CD8-positive, alpha-beta memory T cell (primary cell): Measurements from ENCODE around the gene DPM2. TPM values are rescaled to one million over a fixed set of nuclear protein-coding genes. Genes with fewer than 3 reads are reported as not detected.

Experiments
- CTCF ChIA-PET: fragments of 350-600 bp; sonication (Branson Sonifier 250); formaldehyde crosslinking; loops from one replicate; lab custom pipeline; 2021; ENCODE audit warnings: antibody characterized with exemption; lab: Charles Lee
- POLR2A ChIA-PET: fragments of 350-600 bp; sonication (Branson Sonifier 250); formaldehyde crosslinking; loops from one replicate; lab custom pipeline; 2021; ENCODE audit warnings: antibody characterized with exemption; lab: Charles Lee
- DNase-seq, 5 donors: peaks; one replicate each; pipeline versions ENCODE4 v3.0.0 to v3.0.0-alpha.2; 2020 to 2022; ENCODE audit warnings: mixed read lengths in 1 of 5
- H3K27ac ChIP-seq: one replicate; pipeline ENCODE4 v1.7.0; 2013; ENCODE audit warnings: low read depth, mild to moderate bottlenecking, low read length, moderate library complexity
- H3K27me3 ChIP-seq: 2 replicates; pipeline ENCODE4 v1.7.0; 2013; ENCODE audit warnings: low read length, mild to moderate bottlenecking; ENCODE audit not compliant: insufficient read depth, poor library complexity, severe bottlenecking
- H3K36me3 ChIP-seq: 2 replicates; pipeline ENCODE4 v1.7.0; 2013; ENCODE audit warnings: mild to moderate bottlenecking, low read length, moderate library complexity; ENCODE audit not compliant: insufficient read depth
- H3K4me1 ChIP-seq: 2 replicates; pipeline ENCODE4 v1.7.0; 2013; ENCODE audit warnings: mild to moderate bottlenecking, low read length, moderate library complexity; ENCODE audit not compliant: insufficient read depth
- H3K4me3 ChIP-seq: 2 replicates; pipeline ENCODE4 v1.7.0; 2013; ENCODE audit warnings: mild to moderate bottlenecking, low read length
- H3K9me3 ChIP-seq: 2 replicates; pipeline ENCODE4 v1.7.0; 2013; ENCODE audit warnings: mild to moderate bottlenecking, low read length
- H3K27ac Mint-ChIP-seq, 8 donors: one replicate each; pipeline ENCODE4 v1.8.0; 2020 to 2021; ENCODE audit warnings: mixed read lengths in 8 of 8, mild to moderate bottlenecking in 6 of 8, inconsistent platforms in 3 of 8, moderate library complexity in 3 of 8
- H3K27me3 Mint-ChIP-seq, 2 donors: one replicate each; pipeline ENCODE4 v1.8.0; 2020 to 2021; ENCODE audit warnings: mixed read lengths in 2 of 2, mild to moderate bottlenecking in 1 of 2, moderate library complexity in 1 of 2
- H3K36me3 Mint-ChIP-seq, 3 donors: one replicate each; pipeline ENCODE4 v1.8.0; 2020 to 2021; ENCODE audit warnings: mixed read lengths in 3 of 3, inconsistent platforms in 1 of 3, mild to moderate bottlenecking in 1 of 3
- H3K4me1 Mint-ChIP-seq, 3 donors: one replicate each; pipeline ENCODE4 v1.8.0; 2020 to 2021; ENCODE audit warnings: mixed read lengths in 3 of 3, inconsistent platforms in 1 of 3, mild to moderate bottlenecking in 1 of 3
- H3K4me3 Mint-ChIP-seq, 7 donors: one replicate each; pipeline ENCODE4 v1.8.0; 2020 to 2021; ENCODE audit warnings: mixed read lengths in 7 of 7, mild to moderate bottlenecking in 6 of 7, moderate library complexity in 4 of 7, inconsistent platforms in 2 of 7
- H3K9me3 Mint-ChIP-seq, 5 donors: one replicate each; pipeline ENCODE4 v1.8.0; 2020 to 2022; ENCODE audit warnings: mixed read lengths in 5 of 5, mild to moderate bottlenecking in 3 of 5, moderate library complexity in 2 of 5, inconsistent platforms in 1 of 5
- polyA plus RNA-seq: library from polyadenylated mRNA; unstranded; fragments of 300-500 nt; fragmentation: Illumina TruSeq; gene quantifications from one replicate; pipeline ENCODE4 v1.2.3, GENCODE V29; 2021
- total RNA-seq, 2 experiments: library from RNA; stranded (reverse); gene quantifications; one replicate each; pipeline ENCODE4 v1.2.3, GENCODE V29; 2021

DPM2 gene
- total and polyA plus RNA-seq, 3 experiments from 2014 or later, result 52.2 to 75.5 (median 73.8) TPM

DNA sequence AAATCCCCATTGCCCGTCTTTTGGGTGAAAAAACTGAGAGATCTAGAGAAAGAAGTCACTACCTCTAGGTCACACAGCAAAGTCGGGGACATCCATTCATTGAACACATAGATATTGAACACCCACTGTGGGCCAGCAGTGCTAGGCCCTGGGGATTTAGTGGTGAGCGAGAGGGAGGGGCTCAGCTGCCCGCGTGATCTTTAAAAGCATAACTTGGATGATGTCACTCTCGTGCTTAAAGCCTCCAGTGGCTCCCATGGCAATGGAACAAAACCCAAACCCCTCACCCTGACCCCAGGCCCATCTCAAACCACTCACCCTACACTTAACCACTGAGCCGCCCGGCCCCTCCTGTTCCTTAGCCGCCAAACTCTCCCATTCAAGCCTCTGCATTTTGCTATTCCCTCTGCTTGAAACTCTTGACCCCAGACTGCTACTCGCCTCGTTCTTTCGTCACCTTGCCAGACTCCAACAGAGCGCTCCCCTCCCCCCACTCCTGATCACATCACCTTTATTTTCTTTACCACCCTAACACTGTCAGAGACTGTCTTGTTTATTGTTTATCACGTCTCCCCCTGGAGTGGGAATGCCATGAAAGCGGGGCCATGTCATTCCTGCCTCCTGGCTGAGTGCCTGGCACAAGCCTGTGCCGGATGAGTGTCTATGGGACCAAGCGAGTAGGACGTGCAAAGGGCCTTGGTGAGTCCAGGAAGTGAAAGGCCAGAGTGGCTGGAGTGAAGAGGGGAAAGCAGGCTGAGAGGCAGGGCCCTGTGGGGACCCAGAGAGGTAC is 6.4 kb downstream of the DPM2 start:
- H3K36me3 Mint-ChIP-seq, result peaks cover 0 to 13% (median 2%) of the 10 kb centered on the region in 3 donors
- no peaks in the 10 kb centered on the region for H3K27me3 ChIP-seq
- peaks cover 26 to 72% (median 35%) of the 10 kb centered on the region in 3 donors for H3K4me1 Mint-ChIP-seq
- peak overlapping the region; percentile 41 for H3K27ac ChIP-seq
- ChIA-PET CTCF (interaction anchor here (1.5 to 1.9 kb wide), 3 partner anchors 11 to 24 kb away, joined by 5 to 16 read pairs (median 6); no protein-coding TSS in a partner anchor), POLR2A (interaction anchor here (1.5 kb wide), 1 partner anchor 102 kb away, joined by 3 read pairs; no protein-coding TSS in a partner anchor)
- H3K4me3 ChIP-seq, result peak overlapping the region; percentile 69
- peaks cover 47% of the 10 kb centered on the region for H3K4me1 ChIP-seq
- H3K27ac Mint-ChIP-seq, result peak overlapping the region in 7 of 8 donors; percentile 7 to 75 (median 35)
- no peak for DNase-seq
- H3K36me3 ChIP-seq, result no peaks in the 10 kb centered on the region
- H3K4me3 Mint-ChIP-seq, result peak overlapping the region; percentile 69 to 91 (median 75)
- no peaks in the 10 kb centered on the region for H3K9me3 Mint-ChIP-seq
- H3K27me3 Mint-ChIP-seq, result peaks cover 0 to 5% of the 10 kb centered on the region in 2 donors
- H3K9me3 ChIP-seq, result no peaks in the 10 kb centered on the region

DNA sequence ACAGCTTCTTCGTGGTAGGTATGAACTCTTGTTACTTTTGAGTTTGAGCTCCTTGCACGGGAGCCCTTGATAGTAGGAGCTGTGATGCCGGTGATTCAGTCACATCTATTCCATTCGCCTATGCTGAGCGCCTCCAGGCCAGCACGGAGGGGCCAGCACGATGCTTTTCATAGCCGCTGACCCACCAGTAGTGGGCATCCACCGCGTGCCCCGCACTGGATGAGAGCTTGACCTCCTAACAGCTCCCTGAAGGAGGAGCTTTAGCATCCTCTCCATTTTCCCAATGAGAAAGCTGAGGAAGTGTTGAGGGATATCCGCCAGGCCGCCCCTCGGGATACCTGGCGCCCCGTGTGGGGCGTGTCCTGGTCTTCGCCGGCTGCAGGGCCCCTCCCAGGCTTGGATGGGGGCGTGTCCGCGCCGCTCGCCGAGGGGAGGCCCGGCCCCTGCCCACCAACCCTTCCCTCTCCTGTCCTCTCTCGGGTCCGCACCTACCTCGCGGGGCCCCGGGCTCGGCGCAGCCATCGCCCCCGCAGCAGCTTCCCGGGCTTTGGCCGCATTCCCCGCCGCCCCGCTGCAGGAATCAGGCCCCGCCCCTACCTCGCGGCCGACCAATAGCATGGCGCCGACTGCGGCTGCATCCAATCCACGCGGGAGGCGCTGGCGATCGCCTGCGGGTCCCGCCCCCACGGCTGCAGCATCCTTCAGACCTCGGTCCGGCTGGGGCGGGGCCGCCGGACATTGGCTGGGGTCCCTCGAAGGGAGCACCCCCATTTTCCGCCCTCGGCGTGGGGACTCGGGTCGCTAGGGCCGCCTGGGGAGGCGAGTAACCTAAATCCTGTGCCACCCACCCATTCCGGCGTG is 7.2 kb downstream of the DPM2 start, which contains the start of gene PIP5KL1:
PIP5KL1 (minus strand) TSS at position 547 of the 861 bp plus-strand sequence; CDS start at position 522, 25 bp downstream.
- H3K36me3 Mint-ChIP-seq, result peaks cover 0 to 10% (median 2%) of the 10 kb centered on the region in 3 donors
- ChIA-PET POLR2A (interaction anchor here (0.6 to 1.5 kb wide), 4 partner anchors 11 to 322 kb away, joined by 3 read pairs; no protein-coding TSS in a partner anchor), CTCF (interaction anchor here (1.5 to 2.7 kb wide), 5 partner anchors 10 to 104 kb away, joined by 5 to 18 read pairs (median 6); no protein-coding TSS in a partner anchor)
- peak; percentile 65 to 80 (median 71) for DNase-seq
- peaks cover 0 to 4% of the 10 kb centered on the region in 2 donors for H3K27me3 Mint-ChIP-seq
- peak within 1 kb of the TSS; percentile 29 to 80 (median 60) for H3K27ac Mint-ChIP-seq
- Histone ChIP-seq H3K4me3 (peak within 1 kb of the TSS; percentile 69), H3K27me3 (no peaks in the 10 kb centered on the region), H3K9me3 (no peaks in the 10 kb centered on the region), H3K36me3 (no peaks in the 10 kb centered on the region), H3K4me1 (peaks cover 43% of the 10 kb centered on the region), H3K27ac (peak within 1 kb of the TSS; percentile 41)
- H3K9me3 Mint-ChIP-seq, result no peaks in the 10 kb centered on the region
- peaks cover 18 to 64% (median 28%) of the 10 kb centered on the region in 3 donors for H3K4me1 Mint-ChIP-seq
- peak within 1 kb of the TSS; percentile 69 to 91 (median 77) for H3K4me3 Mint-ChIP-seq

DNA sequence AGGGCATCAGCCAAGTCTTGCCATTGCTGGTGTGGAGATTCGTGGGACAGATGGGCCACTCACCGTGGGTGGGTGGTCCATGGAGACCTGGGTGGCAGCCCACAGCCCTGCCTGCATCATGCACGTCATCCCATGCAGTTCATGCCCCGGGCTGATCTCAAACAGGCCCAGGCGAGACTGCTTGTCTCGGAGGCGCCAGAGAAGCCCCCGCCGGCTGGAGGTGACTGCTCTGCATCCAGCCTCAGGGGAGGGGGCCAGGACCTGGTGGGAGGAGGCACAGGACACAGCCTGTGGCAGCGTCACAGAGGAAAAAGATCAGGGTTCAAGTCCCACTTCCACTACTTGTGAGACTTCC is 8.1 kb downstream of the DPM2 start:
- POLR2A ChIA-PET, result interaction anchor here (1.0 to 1.5 kb wide), 3 partner anchors 11 to 321 kb away, joined by 3 read pairs; no protein-coding TSS in a partner anchor
- CTCF ChIA-PET, result interaction anchor here (1.5 to 2.7 kb wide), 5 partner anchors 9 to 105 kb away, joined by 5 to 18 read pairs (median 6); no protein-coding TSS in a partner anchor
- DNase-seq, result no peak
- no peaks in the 10 kb centered on the region for H3K36me3 ChIP-seq
- no peaks in the 10 kb centered on the region for H3K27me3 ChIP-seq
- H3K4me1 ChIP-seq, result peaks cover 40% of the 10 kb centered on the region
- H3K27ac ChIP-seq, result no peak overlapping the region
- no peaks in the 10 kb centered on the region for H3K9me3 Mint-ChIP-seq
- peak overlapping the region in 3 of 8 donors; percentile 37 to 80 (median 68) for H3K27ac Mint-ChIP-seq
- peaks cover 0 to 8% (median 0%) of the 10 kb centered on the region in 3 donors for H3K36me3 Mint-ChIP-seq
- peaks cover 13 to 56% (median 26%) of the 10 kb centered on the region in 3 donors for H3K4me1 Mint-ChIP-seq
- no peak overlapping the region for H3K4me3 ChIP-seq
- H3K27me3 Mint-ChIP-seq, result peaks cover 0 to 4% of the 10 kb centered on the region in 2 donors
- H3K9me3 ChIP-seq, result no peaks in the 10 kb centered on the region
- peak overlapping the region in 6 of 7 donors; percentile 61 to 85 (median 68) for H3K4me3 Mint-ChIP-seq

DNA sequence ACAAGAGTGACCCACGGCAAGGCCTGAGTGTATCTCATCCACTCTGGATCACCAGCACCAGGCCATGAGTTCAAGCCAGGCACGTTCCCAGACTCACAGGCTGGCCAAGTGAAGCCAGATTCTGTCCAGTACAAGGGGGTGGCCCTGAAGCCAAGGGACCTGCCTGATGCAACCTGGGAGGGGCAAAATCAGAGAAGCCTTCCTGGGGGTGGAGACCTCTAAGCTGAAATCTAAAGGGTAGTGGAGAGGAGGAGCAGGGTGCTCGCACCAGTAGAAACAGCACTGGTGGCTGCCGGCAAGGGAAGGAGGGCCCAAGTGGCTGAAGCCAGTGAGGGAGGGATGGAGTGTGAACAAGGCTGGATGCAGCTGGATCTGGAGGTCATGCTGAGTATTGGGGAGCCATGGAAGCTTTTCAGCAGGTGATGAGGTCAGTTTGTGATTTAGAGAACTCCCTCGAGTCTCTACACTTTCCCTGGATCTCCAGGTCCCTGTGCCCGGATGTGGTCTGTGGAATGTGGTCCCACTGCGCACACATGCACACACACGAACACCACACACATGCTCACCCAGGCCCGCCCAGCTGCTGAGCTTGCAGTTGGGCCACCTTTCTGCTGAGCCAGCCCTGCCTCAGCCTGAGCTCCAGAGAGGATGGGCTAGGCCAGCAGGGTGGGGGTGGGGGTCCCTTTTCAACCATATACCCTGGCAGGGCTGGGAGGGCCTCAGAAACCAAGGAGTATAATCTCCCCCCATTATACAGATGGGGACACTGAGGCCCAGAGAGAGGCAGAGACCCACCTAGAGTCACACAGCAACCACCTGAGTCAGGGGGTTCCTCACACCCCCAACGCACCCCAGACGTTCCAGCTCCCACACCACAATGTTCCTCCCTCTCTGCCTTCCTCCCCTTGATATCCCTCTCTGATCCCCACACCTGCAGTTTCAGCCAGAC is 8.7 kb downstream of the DPM2 start:
- no peaks in the 10 kb centered on the region for H3K9me3 Mint-ChIP-seq

DNA sequence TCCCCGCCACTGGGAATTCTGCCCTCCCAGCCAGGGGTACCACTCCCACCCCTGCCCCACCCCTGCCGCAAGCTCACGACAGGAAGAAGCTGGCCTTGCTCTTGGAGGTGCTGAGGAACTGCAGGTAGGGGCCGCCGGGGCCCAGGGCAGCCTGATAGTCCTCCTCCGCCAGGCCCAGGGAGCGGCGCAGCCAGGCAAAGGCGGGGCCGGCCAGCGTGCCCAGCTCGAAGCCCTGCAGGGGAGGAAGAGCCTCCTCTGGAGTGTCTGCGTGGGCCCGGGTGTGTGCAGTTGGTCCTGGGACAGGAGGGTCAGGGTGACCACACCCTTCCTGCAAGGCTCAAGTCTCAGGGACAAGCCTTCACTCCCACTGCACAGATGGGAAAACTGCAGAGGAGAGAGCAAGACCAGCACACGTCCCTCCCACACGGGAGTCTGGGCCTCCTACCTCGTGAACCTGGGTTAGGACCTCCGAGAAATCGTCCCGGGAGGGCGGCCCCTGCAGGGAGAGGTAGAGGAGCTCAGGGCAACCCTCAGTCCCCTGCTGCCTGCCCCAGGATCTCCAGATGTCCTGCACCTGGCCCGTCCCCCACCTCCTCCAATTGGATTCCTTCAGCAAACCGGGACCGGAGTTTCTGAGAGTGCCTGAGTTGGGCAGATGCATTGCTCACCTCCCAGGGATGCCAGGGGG is 9.5 kb downstream of the DPM2 start:
- ChIA-PET CTCF (interaction anchor here (1.3 to 2.7 kb wide), 3 partner anchors 14 to 106 kb away, joined by 3 to 18 read pairs (median 6); no protein-coding TSS in a partner anchor), POLR2A (interaction anchor here (1.0 kb wide), 1 partner anchor 12 kb away, joined by 4 read pairs; the partner anchor contains the start of gene ST6GALNAC4)
- Histone ChIP-seq H3K27ac (no peak overlapping the region), H3K9me3 (no peaks in the 10 kb centered on the region), H3K4me1 (peaks cover 40% of the 10 kb centered on the region), H3K4me3 (no peak overlapping the region), H3K36me3 (no peaks in the 10 kb centered on the region), H3K27me3 (no peaks in the 10 kb centered on the region)
- DNase-seq, result no peak
- H3K9me3 Mint-ChIP-seq, result no peaks in the 10 kb centered on the region
- H3K27me3 Mint-ChIP-seq, result peaks cover 0 to 4% of the 10 kb centered on the region in 2 donors
- peaks cover 13 to 49% (median 21%) of the 10 kb centered on the region in 3 donors for H3K4me1 Mint-ChIP-seq
- H3K27ac Mint-ChIP-seq, result peak overlapping the region in 1 of 8 donors; percentile 29
- H3K36me3 Mint-ChIP-seq, result peaks cover 0 to 2% (median 0%) of the 10 kb centered on the region in 3 donors
- H3K4me3 Mint-ChIP-seq, result peak overlapping the region in 5 of 7 donors; percentile 27 to 65 (median 57)

More for the DNA sequence above, 8.7 kb downstream of the DPM2 start:
- CTCF ChIA-PET, result interaction anchor here (1.3 to 2.7 kb wide), 4 partner anchors 13 to 106 kb away, joined by 3 to 18 read pairs (median 6); no protein-coding TSS in a partner anchor
- peak overlapping the region in 3 of 8 donors; percentile 29 to 54 (median 37) for H3K27ac Mint-ChIP-seq
- Histone ChIP-seq H3K36me3 (no peaks in the 10 kb centered on the region), H3K27ac (no peak overlapping the region), H3K4me1 (peaks cover 40% of the 10 kb centered on the region), H3K9me3 (no peaks in the 10 kb centered on the region), H3K27me3 (no peaks in the 10 kb centered on the region), H3K4me3 (no peak overlapping the region)
- peaks cover 0 to 4% of the 10 kb centered on the region in 2 donors for H3K27me3 Mint-ChIP-seq
- peaks cover 0 to 3% (median 0%) of the 10 kb centered on the region in 3 donors for H3K36me3 Mint-ChIP-seq
- peak overlapping the region; percentile 33 to 85 (median 58) for H3K4me3 Mint-ChIP-seq
- POLR2A ChIA-PET, result interaction anchor here (0.6 to 1.1 kb wide), 3 partner anchors 44 to 492 kb away, joined by 3 to 7 read pairs (median 6); no protein-coding TSS in a partner anchor
- DNase-seq, result no peak
- peaks cover 13 to 50% (median 21%) of the 10 kb centered on the region in 3 donors for H3K4me1 Mint-ChIP-seq

DNA sequence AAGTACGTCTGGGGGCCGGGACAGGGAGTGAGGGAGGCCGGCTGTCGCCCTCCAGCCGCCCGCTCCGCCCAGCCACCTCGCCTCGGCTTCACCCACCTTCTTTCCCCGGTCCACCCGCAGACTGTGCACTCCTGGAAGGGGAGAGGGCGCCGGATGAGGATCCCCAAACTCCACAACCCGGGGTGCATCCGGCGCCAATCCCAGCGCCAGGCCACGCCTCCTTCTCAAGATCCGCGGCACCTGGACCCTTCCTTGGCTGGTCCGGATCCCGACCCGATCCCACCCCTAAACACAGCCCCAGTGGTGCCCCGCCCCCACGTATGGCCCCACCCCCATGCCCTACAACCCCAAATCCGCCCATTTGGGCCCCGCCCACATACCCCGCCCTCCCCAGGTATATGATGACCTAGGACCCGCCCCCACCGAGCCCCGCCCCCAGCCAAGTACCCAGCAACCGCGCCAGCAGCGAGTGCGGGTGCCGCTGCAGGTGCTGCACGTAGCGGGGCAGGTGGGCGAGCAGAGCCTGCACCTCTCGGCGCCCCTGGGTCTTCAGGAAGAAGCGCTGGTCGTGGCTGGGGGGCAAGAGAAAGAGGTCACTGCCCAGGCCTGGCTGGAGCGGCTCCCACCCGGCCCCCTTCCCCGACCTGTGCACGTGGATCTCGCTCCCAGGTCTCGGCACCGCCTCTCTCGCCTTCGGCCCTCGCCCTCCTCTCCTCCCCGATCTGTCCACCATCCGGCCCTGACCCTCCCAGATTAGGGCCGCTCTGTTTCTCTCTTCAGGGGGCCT is 10.3 kb downstream of the DPM2 start:
- Histone ChIP-seq H3K9me3 (no peaks in the 10 kb centered on the region), H3K27ac (no peak overlapping the region), H3K27me3 (no peaks in the 10 kb centered on the region), H3K4me3 (peak overlapping the region; percentile 56), H3K4me1 (peaks cover 40% of the 10 kb centered on the region), H3K36me3 (no peaks in the 10 kb centered on the region)
- CTCF ChIA-PET, result interaction anchor here (2.7 kb wide), 1 partner anchor 107 kb away, joined by 18 read pairs; no protein-coding TSS in a partner anchor
- H3K36me3 Mint-ChIP-seq, result no peaks in the 10 kb centered on the region
- peak overlapping the region in 1 of 8 donors; percentile 70 for H3K27ac Mint-ChIP-seq
- H3K27me3 Mint-ChIP-seq, result peaks cover 0 to 4% of the 10 kb centered on the region in 2 donors
- peak overlapping the region; percentile 55 to 83 (median 68) for H3K4me3 Mint-ChIP-seq
- peak; percentile 45 to 87 (median 78) for DNase-seq
- POLR2A ChIA-PET, result interaction anchor here (1.0 kb wide), 1 partner anchor 11 kb away, joined by 4 read pairs; the partner anchor contains the start of gene ST6GALNAC4
- peaks cover 13 to 45% (median 21%) of the 10 kb centered on the region in 3 donors for H3K4me1 Mint-ChIP-seq
- H3K9me3 Mint-ChIP-seq, result no peaks in the 10 kb centered on the region
